IMR-90 (cell line): ENCODE data around the gene MASTL. TPM values are rescaled to one million over a fixed set of nuclear protein-coding genes. Genes with fewer than 3 reads are reported as not detected.

Source experiments
- ATAC-seq: fragments of 200-7000 bp; cut with Tn5 transposase; 2 replicates; pipeline ENCODE4 v1.9.1; 2020; ENCODE audit warnings: low read depth, mild to moderate bottlenecking, moderate library complexity
- BruUV-seq: library from RNA; stranded (reverse); fragments of 400-500 nt; replicated peaks from 2 replicates; lab custom pipeline; 2021; lab: Mats Ljungman, UMichigan
- CTCF ChIA-PET: fragments of 300-600 bp; formaldehyde crosslinking; extraction: SDS; loops from one replicate; lab custom pipeline; 2021; ENCODE audit warnings: antibody characterized with exemption; lab: Yijun Ruan, JAX
- POLR2A ChIA-PET: fragments of 300-600 bp; sonication (Branson Sonifier 250); formaldehyde crosslinking; loops from one replicate; lab custom pipeline; 2022; ENCODE audit warnings: antibody characterized with exemption; ENCODE audit not compliant: unreplicated experiment; lab: Charles Lee
- DNase-seq: peaks from one replicate; pipeline ENCODE4 v3.0.0; 2013
- H2AFZ ChIP-seq: replicated peaks from 2 replicates; pipeline ENCODE3; 2013; ENCODE audit warnings: low read length, mild to moderate bottlenecking; ENCODE audit not compliant: poor library complexity
- H2AK5ac ChIP-seq: 2 replicates; pipeline ENCODE4 v1.6.1; 2013; ENCODE audit warnings: low read depth, low read length, inconsistent platforms
- H2AK9ac ChIP-seq: replicated peaks from 2 replicates; pipeline ENCODE3; 2013; ENCODE audit warnings: mild to moderate bottlenecking, low read depth, low read length, moderate library complexity; ENCODE audit not compliant: poor library complexity
- H2BK120ac ChIP-seq: 2 replicates; pipeline ENCODE4 v1.6.1; 2013; ENCODE audit warnings: low read depth, low read length, inconsistent platforms
- H2BK15ac ChIP-seq: 3 replicates; pipeline ENCODE4 v1.6.1; 2013; ENCODE audit warnings: low read depth, low read length, inconsistent platforms
- H2BK20ac ChIP-seq: 2 replicates; pipeline ENCODE4 v1.6.1; 2013; ENCODE audit warnings: low read depth, mild to moderate bottlenecking, inconsistent platforms, low read length, moderate library complexity
- H2BK5ac ChIP-seq: 2 replicates; pipeline ENCODE4 v1.6.1; 2013; ENCODE audit warnings: mild to moderate bottlenecking, low read depth, low read length, inconsistent platforms; ENCODE audit not compliant: poor library complexity, severe bottlenecking
- H3K14ac ChIP-seq: replicated peaks from 2 replicates; pipeline ENCODE4 v1.6.1; 2013; ENCODE audit warnings: low read depth, low read length, inconsistent platforms
- H3K18ac ChIP-seq: 2 replicates; pipeline ENCODE4 v1.6.1; 2013; ENCODE audit warnings: low read depth, low read length, control low read depth
- H3K23ac ChIP-seq: 2 replicates; pipeline ENCODE4 v1.6.1; 2013; ENCODE audit warnings: low read depth, low read length, inconsistent platforms
- H3K27ac ChIP-seq: 2 replicates; pipeline ENCODE4 v1.5.1; 2013; ENCODE audit warnings: mild to moderate bottlenecking, control low read depth, low read length; ENCODE audit not compliant: insufficient read depth
- H3K27me3 ChIP-seq: 2 replicates; pipeline ENCODE4 v1.6.1; 2013; ENCODE audit warnings: low read length; ENCODE audit not compliant: control insufficient read depth, insufficient read depth
- H3K36me3 ChIP-seq: 2 replicates; pipeline ENCODE4 v1.6.1; 2013; ENCODE audit warnings: low read length, mixed read lengths; ENCODE audit not compliant: control insufficient read depth, insufficient read depth
- H3K4ac ChIP-seq: 2 replicates; pipeline ENCODE4 v1.6.1; 2013; ENCODE audit warnings: low read depth, low read length, inconsistent platforms
- H3K4me1 ChIP-seq: 2 replicates; pipeline ENCODE4 v1.6.1; 2013; ENCODE audit warnings: low read length, mixed read lengths; ENCODE audit not compliant: control insufficient read depth, insufficient read depth
- H3K4me2 ChIP-seq: 2 replicates; pipeline ENCODE4 v1.6.1; 2013; ENCODE audit warnings: low read depth, mild to moderate bottlenecking, control low read depth, low read length, moderate library complexity
- H3K4me3 ChIP-seq: 2 replicates; pipeline ENCODE4 v1.5.1; 2013; ENCODE audit warnings: low read depth, mild to moderate bottlenecking, control low read depth, low read length, moderate library complexity; ENCODE audit not compliant: insufficient read depth
- H3K56ac ChIP-seq: 2 replicates; pipeline ENCODE4 v1.6.1; 2013; ENCODE audit warnings: low read length, inconsistent platforms; ENCODE audit not compliant: insufficient read depth; ENCODE audit errors: extremely low read depth
- H3K79me1 ChIP-seq, 2 experiments: 2 replicates each; pipeline ENCODE4 v1.6.1; 2013; ENCODE audit warnings: low read length in 2 of 2, inconsistent platforms in 1 of 2, low read depth in 1 of 2
- H3K9ac ChIP-seq: 2 replicates; pipeline ENCODE4 v1.6.1; 2013; ENCODE audit warnings: low read depth, low read length, control low read depth
- H3K9me1 ChIP-seq: 2 replicates; pipeline ENCODE4 v1.6.1; 2013; ENCODE audit warnings: low read length, inconsistent platforms; ENCODE audit not compliant: insufficient read depth
- H3K9me3 ChIP-seq: 2 replicates; pipeline ENCODE4 v1.6.1; 2013; ENCODE audit warnings: low read length; ENCODE audit not compliant: control insufficient read depth, insufficient read depth
- H4K20me1 ChIP-seq: 2 replicates; pipeline ENCODE4 v1.6.1; 2013; ENCODE audit warnings: low read length, inconsistent platforms; ENCODE audit not compliant: insufficient read depth
- H4K5ac ChIP-seq: 2 replicates; pipeline ENCODE4 v1.6.1; 2013; ENCODE audit warnings: mild to moderate bottlenecking, low read depth, low read length, control low read depth
- H4K8ac ChIP-seq, 2 experiments: 2 replicates each; pipeline ENCODE4 v1.6.1; 2013; ENCODE audit warnings: low read depth in 2 of 2, low read length in 2 of 2, control low read depth in 1 of 2, inconsistent platforms in 1 of 2
- H4K91ac ChIP-seq: 2 replicates; pipeline ENCODE4 v1.6.1; 2013; ENCODE audit warnings: low read depth, low read length, inconsistent platforms; ENCODE audit not compliant: insufficient read depth
- BHLHE40 ChIP-seq: fragments of 150-350 bp; IDR thresholded peaks from 2 replicates; pipeline ENCODE4 v1.6.1; 2016; ENCODE audit warnings: mild to moderate bottlenecking, low read depth, low read length
- CEBPB ChIP-seq: IDR thresholded peaks from 2 replicates; pipeline ENCODE4 v1.6.1; 2012; ENCODE audit warnings: low read depth, low read length, improper control_type of control experiment
- CHD1 ChIP-seq: IDR thresholded peaks from 2 replicates; pipeline ENCODE4 v1.6.1; 2012; ENCODE audit warnings: low read depth, low read length, improper control_type of control experiment
- FOS ChIP-seq: fragments of 150-350 bp; IDR thresholded peaks from 2 replicates; pipeline ENCODE4 v1.6.1; 2016; ENCODE audit warnings: low read depth, low read length
- MAFK ChIP-seq: IDR thresholded peaks from 2 replicates; pipeline ENCODE4 v1.6.1; 2012; ENCODE audit warnings: low read depth, low read length, improper control_type of control experiment
- MAZ ChIP-seq: IDR thresholded peaks from 2 replicates; pipeline ENCODE4 v1.6.1; 2012; ENCODE audit warnings: low read depth, mild to moderate bottlenecking, low read length, improper control_type of control experiment, moderate library complexity, borderline replicate concordance
- MXI1 ChIP-seq: IDR thresholded peaks from 2 replicates; pipeline ENCODE4 v1.6.1; 2012; ENCODE audit warnings: low read depth, mild to moderate bottlenecking, low read length, moderate library complexity, borderline replicate concordance
- NFE2L2 ChIP-seq: fragments of 150-350 bp; IDR thresholded peaks from 2 replicates; pipeline ENCODE4 v1.6.1; 2016; ENCODE audit warnings: low read depth, mild to moderate bottlenecking, low read length
- POLR2A ChIP-seq: IDR thresholded peaks from 2 replicates; pipeline ENCODE4 v1.6.1; 2012; ENCODE audit warnings: mild to moderate bottlenecking, low read depth, low read length
- RAD21 ChIP-seq: IDR thresholded peaks from 2 replicates; pipeline ENCODE4 v1.6.1; 2012; ENCODE audit warnings: low read length, improper control_type of control experiment
- RCOR1 ChIP-seq: IDR thresholded peaks from 2 replicates; pipeline ENCODE4 v1.6.1; 2012; ENCODE audit warnings: mild to moderate bottlenecking, low read length, improper control_type of control experiment; ENCODE audit not compliant: insufficient replicate concordance
- RFX5 ChIP-seq: IDR thresholded peaks from 2 replicates; pipeline ENCODE4 v1.8.0; 2012; ENCODE audit warnings: low read depth, mild to moderate bottlenecking, low read length, moderate library complexity
- SMC3 ChIP-seq: fragments of 150-350 bp; IDR thresholded peaks from 2 replicates; pipeline ENCODE4 v1.6.1; 2016; ENCODE audit warnings: low read depth, mild to moderate bottlenecking, antibody characterized with exemption, low read length, moderate library complexity
- WGBS, 2 experiments: methylation state at CpG; one replicate each; pipeline versions ENCODE4 v1.1.5 to v1.1.7; 2013; ENCODE audit warnings: missing lambda C conversion rate in 2 of 2; ENCODE audit not compliant: insufficient read length in 1 of 2; ENCODE audit errors: extremely low coverage in 2 of 2; 5-methylcytosine and 5-hydroxymethylcytosine counted together
- dilution Hi-C: fragments of 300-500 bp; cut with HindIII; formaldehyde crosslinking; loops from one replicate; pipeline ENCODE4 v1.14.3; 2018; ENCODE audit warnings: low sequenced_read_pairs; ENCODE audit not compliant: unreplicated experiment
- in situ Hi-C: fragments of 300-500 bp; cut with MboI; formaldehyde crosslinking; loops from 3 replicates; pipeline ENCODE4 v1.14.3; 2019; ENCODE audit warnings: low sequenced_read_pairs, inconsistent platforms, mixed read lengths
- intact Hi-C: fragments of 100-400 bp; cut with micrococcal nuclease; formaldehyde crosslinking; loops from 2 replicates; pipeline ENCODE4 v1.10.0; 2022
- polyA plus RNA-seq, 3 experiments: library from polyadenylated mRNA; depleted of rRNA; stranded (reverse); fragments of >200 nt; gene quantifications; 2 replicates each; pipeline ENCODE4 v1.2.3, GENCODE V29; 2012; ENCODE audit warnings: low replicate concordance in 1 of 3
- total RNA-seq: library from RNA; depleted of rRNA; stranded (reverse); fragments of >200 nt; gene quantifications from 2 replicates; pipeline ENCODE4 v1.2.3, GENCODE V29; 2012
- TF ChIP-seq, protein P1 (sequence below): conservative IDR thresholded peaks from 2 replicates; pipeline ENCODE4 v1.5.1; 2012; ENCODE audit warnings: mild to moderate bottlenecking, low read depth, low read length, improper control_type of control experiment
- TF ChIP-seq, protein P2 (sequence below): fragments of 150-350 bp; IDR thresholded peaks from 2 replicates; pipeline ENCODE4 v1.6.1; 2017; ENCODE audit warnings: mild to moderate bottlenecking, antibody characterized with exemption, low read length, low read depth
- TF ChIP-seq, protein P3 (sequence below): fragments of 150-350 bp; IDR thresholded peaks from 2 replicates; pipeline ENCODE4 v1.6.1; 2016; ENCODE audit warnings: low read depth, mild to moderate bottlenecking, low read length, moderate library complexity, borderline replicate concordance

The MASTL gene
- total and polyA plus RNA-seq, 2 of the 4 experiments (the other 2 are of a cell fraction), result 7.0 to 13.4 TPM

DNA sequence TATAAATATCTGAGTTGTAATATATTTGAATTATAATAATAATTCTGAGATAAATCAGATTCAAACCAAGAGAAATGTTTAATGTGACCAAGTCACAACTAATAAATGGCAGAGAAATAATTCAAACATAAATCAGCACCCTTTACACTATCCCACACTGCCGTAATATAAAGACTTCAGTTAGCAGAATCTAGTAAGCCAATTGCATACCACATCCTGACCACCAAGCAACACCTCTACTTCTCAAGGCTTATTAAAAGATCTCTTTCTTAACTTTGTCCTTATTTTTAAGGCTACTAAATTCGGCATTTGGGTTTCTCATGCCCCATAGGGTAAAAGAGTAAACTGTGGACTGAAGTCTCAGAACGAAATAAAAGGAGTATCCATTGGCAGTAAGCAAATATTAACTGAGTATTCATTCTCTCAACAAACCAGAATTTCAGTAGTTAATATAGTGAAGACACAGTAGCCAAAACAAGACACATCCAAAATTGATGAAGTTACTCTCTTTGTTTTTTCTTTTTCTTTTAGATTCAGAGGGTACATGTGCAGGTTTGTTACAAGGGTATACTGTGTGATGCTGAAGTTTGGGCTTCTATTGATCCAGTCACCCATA is 70.6 kb downstream of the MASTL start:
- in situ Hi-C loops, result no loop called here

More for the DNA sequence above, 70.6 kb downstream of the MASTL start:
- ATAC-seq, result no peak
- Histone ChIP-seq H3K4me2 (no peak overlapping the region), H3K4ac (no peak overlapping the region), H4K20me1 (no peaks in the 10 kb centered on the region), H3K79me1 (no peaks in the 10 kb centered on the region), H3K14ac (no peak overlapping the region), H2BK15ac (no peak overlapping the region), H2BK5ac (no peak overlapping the region), H2BK20ac (no peak overlapping the region), H2BK120ac (no peak overlapping the region), H3K9ac (no peak overlapping the region), H3K27ac (no peak overlapping the region), H3K18ac (no peak overlapping the region), H3K27me3 (no peaks in the 10 kb centered on the region), H4K5ac (no peak overlapping the region), H3K4me1 (no peaks in the 10 kb centered on the region), H4K91ac (no peak overlapping the region), H3K4me3 (no peak overlapping the region), H4K8ac (no peak overlapping the region), H2AK5ac (no peak overlapping the region), H3K9me1 (no peaks in the 10 kb centered on the region), H3K36me3 (peaks cover 8% of the 10 kb centered on the region), H3K56ac (no peak overlapping the region), H2AFZ (no peak overlapping the region), H3K23ac (no peak overlapping the region), H3K9me3 (no peaks in the 10 kb centered on the region), H2AK9ac (no peak overlapping the region)
- TF ChIP-seq, protein P1, sequence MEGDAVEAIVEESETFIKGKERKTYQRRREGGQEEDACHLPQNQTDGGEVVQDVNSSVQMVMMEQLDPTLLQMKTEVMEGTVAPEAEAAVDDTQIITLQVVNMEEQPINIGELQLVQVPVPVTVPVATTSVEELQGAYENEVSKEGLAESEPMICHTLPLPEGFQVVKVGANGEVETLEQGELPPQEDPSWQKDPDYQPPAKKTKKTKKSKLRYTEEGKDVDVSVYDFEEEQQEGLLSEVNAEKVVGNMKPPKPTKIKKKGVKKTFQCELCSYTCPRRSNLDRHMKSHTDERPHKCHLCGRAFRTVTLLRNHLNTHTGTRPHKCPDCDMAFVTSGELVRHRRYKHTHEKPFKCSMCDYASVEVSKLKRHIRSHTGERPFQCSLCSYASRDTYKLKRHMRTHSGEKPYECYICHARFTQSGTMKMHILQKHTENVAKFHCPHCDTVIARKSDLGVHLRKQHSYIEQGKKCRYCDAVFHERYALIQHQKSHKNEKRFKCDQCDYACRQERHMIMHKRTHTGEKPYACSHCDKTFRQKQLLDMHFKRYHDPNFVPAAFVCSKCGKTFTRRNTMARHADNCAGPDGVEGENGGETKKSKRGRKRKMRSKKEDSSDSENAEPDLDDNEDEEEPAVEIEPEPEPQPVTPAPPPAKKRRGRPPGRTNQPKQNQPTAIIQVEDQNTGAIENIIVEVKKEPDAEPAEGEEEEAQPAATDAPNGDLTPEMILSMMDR, result no peak
- no peak for TF ChIP-seq MAZ
- no peak for TF ChIP-seq CEBPB
- no peak for TF ChIP-seq RAD21
- TF ChIP-seq, protein P2, sequence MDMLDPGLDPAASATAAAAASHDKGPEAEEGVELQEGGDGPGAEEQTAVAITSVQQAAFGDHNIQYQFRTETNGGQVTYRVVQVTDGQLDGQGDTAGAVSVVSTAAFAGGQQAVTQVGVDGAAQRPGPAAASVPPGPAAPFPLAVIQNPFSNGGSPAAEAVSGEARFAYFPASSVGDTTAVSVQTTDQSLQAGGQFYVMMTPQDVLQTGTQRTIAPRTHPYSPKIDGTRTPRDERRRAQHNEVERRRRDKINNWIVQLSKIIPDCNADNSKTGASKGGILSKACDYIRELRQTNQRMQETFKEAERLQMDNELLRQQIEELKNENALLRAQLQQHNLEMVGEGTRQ, result no peak
- TF ChIP-seq MAFK, result no peak
- no peak for TF ChIP-seq RCOR1
- TF ChIP-seq CHD1, result no peak
- no peak for TF ChIP-seq MXI1
- no peak for TF ChIP-seq SMC3
- TF ChIP-seq BHLHE40, result no peak
- TF ChIP-seq, protein P3, sequence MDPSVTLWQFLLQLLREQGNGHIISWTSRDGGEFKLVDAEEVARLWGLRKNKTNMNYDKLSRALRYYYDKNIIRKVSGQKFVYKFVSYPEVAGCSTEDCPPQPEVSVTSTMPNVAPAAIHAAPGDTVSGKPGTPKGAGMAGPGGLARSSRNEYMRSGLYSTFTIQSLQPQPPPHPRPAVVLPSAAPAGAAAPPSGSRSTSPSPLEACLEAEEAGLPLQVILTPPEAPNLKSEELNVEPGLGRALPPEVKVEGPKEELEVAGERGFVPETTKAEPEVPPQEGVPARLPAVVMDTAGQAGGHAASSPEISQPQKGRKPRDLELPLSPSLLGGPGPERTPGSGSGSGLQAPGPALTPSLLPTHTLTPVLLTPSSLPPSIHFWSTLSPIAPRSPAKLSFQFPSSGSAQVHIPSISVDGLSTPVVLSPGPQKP, result no peak
- TF ChIP-seq POLR2A, result no peak
- TF ChIP-seq FOS, result no peak
- TF ChIP-seq RFX5, result no peak
- no peak for TF ChIP-seq NFE2L2
- POLR2A ChIA-PET, result no interaction called here
- no TSS peak for BruUV-seq
- dilution Hi-C loops, result no loop called here
- no CpG with 5 or more reads among the region's 3 CpGs for WGBS, 2 experiments
- CTCF ChIA-PET, result no interaction called here
- no peak for DNase-seq
- intact Hi-C loops, result no loop called here
